HepG2 (cell line): Measurements from ENCODE around the gene RBM12. TPM values are rescaled to one million over a fixed set of nuclear protein-coding genes. Genes with fewer than 3 reads are reported as not detected.
A peak's percentile ranks its signal among the peaks of the same experiment; 100 is the strongest.

ENCODE experiments used
- ATAC-seq: fragments of 200-7000 bp; cut with Tn5 transposase; 3 replicates; pipeline ENCODE4 v1.9.1; 2020; ENCODE audit warnings: mild to moderate bottlenecking, moderate library complexity
- BruUV-seq: library from RNA; stranded (reverse); fragments of 400-500 nt; replicated peaks from 2 replicates; lab custom pipeline; 2021; lab: Mats Ljungman, UMichigan
- CTCF ChIA-PET: fragments of 300-600 bp; formaldehyde crosslinking; extraction: SDS; loops from one replicate; lab custom pipeline; 2021; ENCODE audit warnings: low total read pairs, inconsistent platforms, low intra/inter-chr PET ratio; lab: Yijun Ruan, JAX
- POLR2A ChIA-PET: fragments of 350-600 bp; sonication (Branson Sonifier 250); formaldehyde crosslinking; loops from one replicate; lab custom pipeline; 2020; ENCODE audit warnings: antibody characterized with exemption, inconsistent platforms; lab: Yijun Ruan, JAX
- DNase-seq: peaks from one replicate; pipeline ENCODE4 v3.0.0-alpha.2; 2015; ENCODE audit warnings: low spot score
- FAIRE-seq: peaks from 3 replicates; lab custom pipeline; 2011; peaks lifted over from hg19 to GRCh38; lab: Jason Lieb, UNC
- H2AFZ ChIP-seq: one replicate; pipeline ENCODE4 v1.6.1; 2011; ENCODE audit warnings: low read length, inconsistent platforms
- H3K27ac ChIP-seq: fragments of 300-600 bp; 3 replicates; pipeline ENCODE4 v1.8.0; 2011; ENCODE audit warnings: mixed run types, mild to moderate bottlenecking, mixed read lengths, low read length, inconsistent platforms; ENCODE audit not compliant: insufficient read depth; ENCODE audit errors: extremely low read length
- H3K27me3 ChIP-seq, 2 experiments: fragments of 200-600 bp in 1 of 2; 2 replicates in 1 of 2; 3 replicates in 1 of 2; pipeline versions ENCODE4 v1.6.0 to v1.8.0; 2011; ENCODE audit warnings: low read length in 2 of 2, mild to moderate bottlenecking in 2 of 2, moderate library complexity in 2 of 2, inconsistent platforms in 1 of 2; ENCODE audit not compliant: insufficient read depth in 2 of 2, control insufficient read depth in 1 of 2
- H3K36me3 ChIP-seq, 2 experiments: fragments of 200-600 bp in 1 of 2; replicated peaks in 1 of 2; 2 replicates in 1 of 2; 3 replicates in 1 of 2; pipeline versions ENCODE4 v1.5.1 to v1.8.0; 2011; ENCODE audit warnings: low read length in 2 of 2, inconsistent platforms in 1 of 2; ENCODE audit not compliant: insufficient read depth in 2 of 2, control insufficient read depth in 1 of 2
- H3K4me1 ChIP-seq: 2 replicates; pipeline ENCODE4 v1.5.1; 2012; ENCODE audit warnings: low read length, inconsistent platforms; ENCODE audit not compliant: insufficient read depth
- H3K4me2 ChIP-seq: 2 replicates; pipeline ENCODE4 v1.6.0; 2011; ENCODE audit warnings: low read depth, low read length, inconsistent platforms
- H3K4me3 ChIP-seq, 3 experiments: fragments of 200-600 bp in 1 of 3; sonication (generic), shearing (Covaris generic) in 1 of 3; replicated peaks in 1 of 3; 2 replicates each; pipeline ENCODE4 v1.5.1; 2011 to 2016; ENCODE audit warnings: low read length in 3 of 3, inconsistent platforms in 2 of 3, low read depth in 2 of 3, mild to moderate bottlenecking in 2 of 3, control low read depth in 1 of 3, mixed read lengths in 1 of 3; ENCODE audit not compliant: insufficient read depth in 1 of 3
- H3K79me2 ChIP-seq: one replicate; pipeline ENCODE4 v1.6.1; 2011; ENCODE audit warnings: low read length, inconsistent platforms; ENCODE audit not compliant: insufficient read depth
- H3K9ac ChIP-seq: 2 replicates; pipeline ENCODE4 v1.6.0; 2011; ENCODE audit warnings: mild to moderate bottlenecking, low read depth, low read length, inconsistent platforms; ENCODE audit not compliant: insufficient read depth
- H3K9me3 ChIP-seq: 2 replicates; pipeline ENCODE4 v1.5.1; 2012; ENCODE audit warnings: mild to moderate bottlenecking, low read length
- H4K20me1 ChIP-seq: 2 replicates; pipeline ENCODE4 v1.6.0; 2011; ENCODE audit warnings: inconsistent platforms, mild to moderate bottlenecking, low read length, moderate library complexity; ENCODE audit not compliant: insufficient read depth
- CC2D1A ChIP-seq: sonication (generic); formaldehyde crosslinking; IDR thresholded peaks from 2 replicates; pipeline ENCODE4 v1.8.1; 2023; ENCODE audit warnings: mild to moderate bottlenecking, missing genetic modification reagents
- FUBP1 ChIP-seq: sonication (generic); formaldehyde crosslinking; IDR thresholded peaks from 2 replicates; pipeline ENCODE4 v1.5.1; 2020; ENCODE audit warnings: missing genetic modification reagents, mild to moderate bottlenecking, borderline replicate concordance
- GABPA ChIP-seq, 2 experiments: IDR thresholded peaks; 2 replicates each; pipeline ENCODE4 v1.6.1; 2011 to 2016; ENCODE audit warnings: low read depth in 2 of 2, low read length in 1 of 2, missing biosample characterization in 1 of 2, missing genetic modification characterization in 1 of 2
- RBM22 ChIP-seq: fragments of 200-400 bp; formaldehyde crosslinking; optimal IDR thresholded peaks from 2 replicates; pipeline ENCODE3; 2017; ENCODE audit warnings: mild to moderate bottlenecking, low read length, moderate library complexity
- U2AF1 ChIP-seq: fragments of 200-400 bp; formaldehyde crosslinking; optimal IDR thresholded peaks from 2 replicates; pipeline ENCODE3; 2017; ENCODE audit warnings: mild to moderate bottlenecking, low read depth, low read length
- ZBTB7A ChIP-seq: sonication (generic); formaldehyde crosslinking; IDR thresholded peaks from 2 replicates; pipeline ENCODE4 v1.8.0; 2022; ENCODE audit warnings: mild to moderate bottlenecking, missing genetic modification reagents
- ZHX2 ChIP-seq, 2 experiments: sonication (generic) in 1 of 2; formaldehyde crosslinking in 1 of 2; IDR thresholded peaks; 2 replicates each; pipeline versions ENCODE4 v1.6.1 to v1.9.0; 2014 to 2022; ENCODE audit warnings: antibody characterized with exemption in 1 of 2, borderline replicate concordance in 1 of 2, inconsistent platforms in 1 of 2, low read depth in 1 of 2, missing genetic modification reagents in 1 of 2
- ZNF720 ChIP-seq: sonication (generic); formaldehyde crosslinking; IDR thresholded peaks from 2 replicates; pipeline ENCODE4 v1.4.0; 2020; ENCODE audit warnings: missing genetic modification reagents
- ZNF724P ChIP-seq: sonication (generic); formaldehyde crosslinking; IDR thresholded peaks from 2 replicates; pipeline ENCODE4 v1.8.0; 2022; ENCODE audit warnings: missing genetic modification reagents, borderline replicate concordance
- WGBS: methylation state at CpG from one replicate; pipeline ENCODE4 v1.1.6; 2017; ENCODE audit warnings: low lambda C conversion rate; 5-methylcytosine and 5-hydroxymethylcytosine counted together
- in situ Hi-C: cut with HindIII; loops from 2 replicates; pipeline ENCODE4 v1.10.0; 2017; ENCODE audit warnings: low pct_unique_long_range_greater_than_20kb; ENCODE audit not compliant: extremely low pct_ligation_motif_present
- intact Hi-C: fragments of 100-400 bp; cut with micrococcal nuclease; formaldehyde crosslinking; loops from one replicate; pipeline ENCODE4 v1.10.0; 2022; ENCODE audit not compliant: unreplicated experiment
- polyA plus RNA-seq, 8 experiments: library from polyadenylated mRNA; depleted of rRNA in 3 of 8; stranded (reverse) in 7 of 8; unstranded in 1 of 8; fragments of >200 nt; fragmentation: Illumina TruSeq in 4 of 8; extraction: Trizol in 4 of 8; gene quantifications; 2 replicates each; pipeline versions ENCODE4 v1.2.1 to v1.2.3, GENCODE V29; 2011 to 2016; ENCODE audit warnings: low read depth in 4 of 8, missing spikeins in 1 of 8, mixed read lengths in 1 of 8; ENCODE audit not compliant: insufficient read depth in 1 of 8
- total RNA-seq, 5 experiments: library from RNA; depleted of rRNA; stranded (reverse); fragments of >200 nt; fragmentation: Illumina TruSeq; extraction: Trizol; gene quantifications; 2 replicates each; pipeline ENCODE4 v1.2.3, GENCODE V29; 2016; ENCODE audit warnings: low read depth in 1 of 5

The RBM12 gene
- total and polyA plus RNA-seq, 2 of the 13 experiments (the other 11 are each of a cell fraction or from before 2014, with no cell fraction given), result 97.9 to 104 TPM

DNA sequence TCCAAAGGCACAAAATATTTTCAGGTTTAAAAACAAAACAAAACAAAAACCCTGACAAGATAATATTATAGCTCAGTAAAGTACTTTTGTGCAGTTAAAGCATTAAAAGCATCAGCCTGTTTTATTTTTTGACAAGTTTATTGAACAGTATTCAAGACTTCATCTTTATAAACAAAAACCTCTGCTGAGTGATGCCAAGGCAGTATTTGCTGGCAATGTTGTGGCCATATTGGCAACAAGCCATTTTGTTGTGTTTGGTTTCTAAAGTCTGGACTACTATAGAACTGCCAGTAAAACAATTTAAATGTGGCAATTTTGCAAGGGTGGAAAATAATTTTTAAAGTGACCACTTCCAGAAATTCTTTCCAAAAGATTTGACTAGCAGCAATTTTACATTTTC, 15.9 kb downstream of the RBM12 start:
- CTCF ChIA-PET, result no interaction called here
- TF ChIP-seq RBM22, result peak; percentile 11
- TF ChIP-seq ZNF720 (CRISPR knock-in tag), result no peak
- TF ChIP-seq, all 625 proteins: peak for 1
- ATAC-seq, result no peak
- Histone ChIP-seq H4K20me1 (peaks cover 64% of the 10 kb centered on the region), H2AFZ (no peak overlapping the region), H3K9ac (no peak overlapping the region), H3K4me3 (no peak overlapping the region), H3K4me2 (no peak overlapping the region), H3K27me3 (no peaks in the 10 kb centered on the region), H3K36me3 (peaks cover 14 to 29% of the 10 kb centered on the region in 2 experiments), H3K4me1 (peaks cover 6% of the 10 kb centered on the region; the same call in 1 of the 2 replicates), H3K9me3 (peaks cover 6% of the 10 kb centered on the region; the same call in 1 of the 2 replicates), H3K79me2 (peaks cover 97% of the 10 kb centered on the region), H3K27ac (no peak overlapping the region)
- no peak for DNase-seq
- intact Hi-C loops, result no loop called here
- POLR2A ChIA-PET, result interaction anchor here (1.4 to 1.5 kb wide), 2 partner anchors 33 to 174 kb away, joined by 3 read pairs; no protein-coding TSS in a partner anchor
- FAIRE-seq, result no peak
- in situ Hi-C loops, result no loop called here
- no TSS peak for BruUV-seq

- DNase-seq, result no peak
- no TSS peak for BruUV-seq
- 94% methylated on average over 2 of the region's 2 CpGs for WGBS
- Histone ChIP-seq H3K4me1 (no peaks in the 10 kb centered on the region), H3K9ac (no peak overlapping the region), H3K27me3 (no peaks in the 10 kb centered on the region), H3K79me2 (peaks cover 96% of the 10 kb centered on the region), H3K27ac (no peak overlapping the region), H2AFZ (no peak overlapping the region), H3K4me3 (no peak overlapping the region), H3K9me3 (peaks cover 6% of the 10 kb centered on the region; the same call in 1 of the 2 replicates), H3K4me2 (no peak overlapping the region), H3K36me3 (no peaks in the 10 kb centered on the region; a peak in 1 of 5 replicates), H4K20me1 (peaks cover 52% of the 10 kb centered on the region)
- in situ Hi-C loops, result no loop called here
- ChIA-PET POLR2A (interaction anchor here (1.6 to 1.8 kb wide), 2 partner anchors 19 to 29 kb away, joined by 4 to 5 read pairs; partner anchors contain the start of gene SPAG4), CTCF (no interaction called here)
- intact Hi-C loops, result no loop called here
- FAIRE-seq, result no peak
- peak; percentile 9; the same call in 1 of the 3 replicates for ATAC-seq
- TF ChIP-seq ZBTB7A (CRISPR knock-in tag) (no peak), GABPA (IDR thresholded peaks at IDR 0.05; ENCODE audit: low read depth, low read length) (no peak), GABPA (CRISPR knock-in tag; IDR thresholded peaks at IDR 0.05; ENCODE audit: low read depth) (no peak), U2AF1 (no peak), ZHX2 (IDR thresholded peaks at IDR 0.05; ENCODE audit: low read depth) (no peak), ZHX2 (CRISPR knock-in tag; IDR thresholded peaks at IDR 0.05; ENCODE audit: borderline replicate concordance) (no peak), FUBP1 (no peak), ZNF724P (CRISPR knock-in tag) (no peak), CC2D1A (CRISPR knock-in tag) (no peak)
Measured at GRCh38 chr20:35644806-35645205, 19.9 kb downstream of the RBM12 start.
